PFSK-1 (cell line): ENCODE results near the gene SYNE4.

Experiments
- FOXP2 ChIP-seq: optimal IDR thresholded peaks from 2 replicates; pipeline ENCODE3; 2011; ENCODE audit warnings: borderline replicate concordance, control low read depth, inconsistent platforms; ENCODE audit not compliant: insufficient read depth; ENCODE audit errors: extremely low read length, extremely low read depth
- POLR2AphosphoS5 ChIP-seq: IDR thresholded peaks from 2 replicates; pipeline ENCODE4 v1.6.1; 2012; ENCODE audit warnings: low read depth, mild to moderate bottlenecking, control low read depth, low read length, moderate library complexity
- SIN3A ChIP-seq: IDR thresholded peaks from 2 replicates; pipeline ENCODE4 v1.6.1; 2012; ENCODE audit warnings: mild to moderate bottlenecking, low read length, moderate library complexity, borderline replicate concordance; ENCODE audit not compliant: insufficient read depth
- TAF1 ChIP-seq: IDR thresholded peaks from 2 replicates; pipeline ENCODE4 v1.6.1; 2012; ENCODE audit warnings: low read length, control low read depth, borderline replicate concordance; ENCODE audit not compliant: insufficient read depth
- TF ChIP-seq, protein P1 (sequence below), 2 experiments: IDR thresholded peaks; 2 replicates each; pipeline versions ENCODE4 v1.6.1 to v1.8.0; 2011 to 2012; ENCODE audit warnings: low read depth in 2 of 2, low read length in 2 of 2, control low read depth in 1 of 2, inconsistent platforms in 1 of 2, mild to moderate bottlenecking in 1 of 2, moderate library complexity in 1 of 2; ENCODE audit not compliant: insufficient read depth in 1 of 2

The SYNE4 gene

GRCh38 chr19:36041831-36042230 lies 33.2 kb upstream of the SYNE4 start:
- TF ChIP-seq POLR2AphosphoS5, result no peak
- TF ChIP-seq SIN3A, result no peak
- no peak for TF ChIP-seq TAF1
- no peak for TF ChIP-seq FOXP2
- TF ChIP-seq, protein P1, sequence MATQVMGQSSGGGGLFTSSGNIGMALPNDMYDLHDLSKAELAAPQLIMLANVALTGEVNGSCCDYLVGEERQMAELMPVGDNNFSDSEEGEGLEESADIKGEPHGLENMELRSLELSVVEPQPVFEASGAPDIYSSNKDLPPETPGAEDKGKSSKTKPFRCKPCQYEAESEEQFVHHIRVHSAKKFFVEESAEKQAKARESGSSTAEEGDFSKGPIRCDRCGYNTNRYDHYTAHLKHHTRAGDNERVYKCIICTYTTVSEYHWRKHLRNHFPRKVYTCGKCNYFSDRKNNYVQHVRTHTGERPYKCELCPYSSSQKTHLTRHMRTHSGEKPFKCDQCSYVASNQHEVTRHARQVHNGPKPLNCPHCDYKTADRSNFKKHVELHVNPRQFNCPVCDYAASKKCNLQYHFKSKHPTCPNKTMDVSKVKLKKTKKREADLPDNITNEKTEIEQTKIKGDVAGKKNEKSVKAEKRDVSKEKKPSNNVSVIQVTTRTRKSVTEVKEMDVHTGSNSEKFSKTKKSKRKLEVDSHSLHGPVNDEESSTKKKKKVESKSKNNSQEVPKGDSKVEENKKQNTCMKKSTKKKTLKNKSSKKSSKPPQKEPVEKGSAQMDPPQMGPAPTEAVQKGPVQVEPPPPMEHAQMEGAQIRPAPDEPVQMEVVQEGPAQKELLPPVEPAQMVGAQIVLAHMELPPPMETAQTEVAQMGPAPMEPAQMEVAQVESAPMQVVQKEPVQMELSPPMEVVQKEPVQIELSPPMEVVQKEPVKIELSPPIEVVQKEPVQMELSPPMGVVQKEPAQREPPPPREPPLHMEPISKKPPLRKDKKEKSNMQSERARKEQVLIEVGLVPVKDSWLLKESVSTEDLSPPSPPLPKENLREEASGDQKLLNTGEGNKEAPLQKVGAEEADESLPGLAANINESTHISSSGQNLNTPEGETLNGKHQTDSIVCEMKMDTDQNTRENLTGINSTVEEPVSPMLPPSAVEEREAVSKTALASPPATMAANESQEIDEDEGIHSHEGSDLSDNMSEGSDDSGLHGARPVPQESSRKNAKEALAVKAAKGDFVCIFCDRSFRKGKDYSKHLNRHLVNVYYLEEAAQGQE (IDR thresholded peaks at IDR 0.05; ENCODE audit: insufficient read depth in 1 of 2, low read depth in 2 of 2, low read length in 2 of 2), result no peak

- TF ChIP-seq, protein P1 (IDR thresholded peaks at IDR 0.05; ENCODE audit: insufficient read depth in 1 of 2, low read depth in 2 of 2, low read length in 2 of 2), result no peak
- no peak for TF ChIP-seq SIN3A
- no peak for TF ChIP-seq FOXP2
- TF ChIP-seq TAF1, result no peak
- TF ChIP-seq POLR2AphosphoS5, result no peak
These were observed 31.9 kb upstream of the SYNE4 start for GRCh38 chr19:36040495-36040894.

- peak; percentile 36 for TF ChIP-seq FOXP2
- no peak for TF ChIP-seq TAF1
These were observed 23.9 kb upstream of the SYNE4 start, which contains the start of gene CLIP3 for GRCh38 chr19:36032251-36033104. Gene CLIP3, minus strand, starts transcription at chr19:36032873. Its CDS starts 516 bp downstream, at chr19:36032357.

GRCh38 chr19:36031308-36031707 lies 22.7 kb upstream of the SYNE4 start:
- TF ChIP-seq SIN3A (no peak), POLR2AphosphoS5 (no peak), FOXP2 (no peak), TAF1 (no peak)
- TF ChIP-seq, protein P1 (IDR thresholded peaks at IDR 0.05; ENCODE audit: insufficient read depth in 1 of 2, low read depth in 2 of 2, low read length in 2 of 2), result no peak

- no peak for TF ChIP-seq POLR2AphosphoS5
- TF ChIP-seq SIN3A, result no peak
- no peak for TF ChIP-seq TAF1
- TF ChIP-seq, protein P1 (IDR thresholded peaks at IDR 0.05; ENCODE audit: insufficient read depth in 1 of 2, low read depth in 2 of 2, low read length in 2 of 2), result no peak
These were observed 21.9 kb upstream of the SYNE4 start for GRCh38 chr19:36030264-36031148.
